GM18520 (cell line): ENCODE measurements around the gene CYP2S1.
"Not testable (repeated sequence)": the region's sequence is repeated elsewhere in the genome, so short reads cannot be mapped to it uniquely, and the experiment has no call there.

Experiments used
- ATAC-seq: cut with Tn5 transposase; IDR thresholded peaks from one replicate; pipeline ENCODE4 v1.9.1; 2021; ENCODE audit not compliant: unreplicated experiment

The CYP2S1 gene

DNA sequence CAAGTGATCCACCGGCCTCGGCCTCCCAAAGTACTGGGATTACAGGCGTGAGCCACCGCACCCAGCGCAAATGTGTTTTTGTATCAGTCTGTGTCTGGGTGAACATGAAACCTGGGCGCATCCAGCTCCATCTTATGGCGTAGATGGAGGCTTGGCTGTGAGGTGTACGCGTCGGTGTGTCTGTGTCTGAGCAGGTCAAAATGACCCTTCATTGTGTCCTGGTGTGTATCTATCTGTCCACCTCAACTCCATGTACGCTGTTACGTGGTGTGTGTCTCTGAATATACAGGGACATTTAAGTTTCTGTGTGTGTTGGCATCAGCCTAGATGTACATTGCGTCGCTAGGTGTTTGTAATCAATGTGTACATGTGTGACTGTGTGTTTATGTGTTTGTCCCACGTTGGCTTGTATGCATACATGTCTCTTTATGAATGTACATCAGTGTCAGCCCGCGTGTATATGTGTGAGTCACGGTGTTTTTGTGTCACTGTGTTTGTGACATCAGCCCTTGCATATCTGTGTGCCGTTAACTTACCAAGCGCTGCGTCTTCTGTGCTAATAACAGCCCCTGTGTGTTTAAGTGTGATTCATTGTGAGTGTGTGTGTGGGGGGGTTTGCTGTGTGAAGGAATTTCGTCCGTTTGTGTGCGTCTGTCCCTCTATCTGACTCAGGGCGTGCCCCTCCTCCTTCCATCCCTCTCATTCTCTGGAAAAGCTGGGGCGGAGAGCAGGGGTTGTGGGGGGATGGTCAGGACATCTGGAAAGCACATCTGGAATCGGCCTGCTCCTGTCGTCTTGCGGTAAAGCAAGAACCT lies 32.4 kb downstream of the CYP2S1 start:
- no peak for ATAC-seq

DNA sequence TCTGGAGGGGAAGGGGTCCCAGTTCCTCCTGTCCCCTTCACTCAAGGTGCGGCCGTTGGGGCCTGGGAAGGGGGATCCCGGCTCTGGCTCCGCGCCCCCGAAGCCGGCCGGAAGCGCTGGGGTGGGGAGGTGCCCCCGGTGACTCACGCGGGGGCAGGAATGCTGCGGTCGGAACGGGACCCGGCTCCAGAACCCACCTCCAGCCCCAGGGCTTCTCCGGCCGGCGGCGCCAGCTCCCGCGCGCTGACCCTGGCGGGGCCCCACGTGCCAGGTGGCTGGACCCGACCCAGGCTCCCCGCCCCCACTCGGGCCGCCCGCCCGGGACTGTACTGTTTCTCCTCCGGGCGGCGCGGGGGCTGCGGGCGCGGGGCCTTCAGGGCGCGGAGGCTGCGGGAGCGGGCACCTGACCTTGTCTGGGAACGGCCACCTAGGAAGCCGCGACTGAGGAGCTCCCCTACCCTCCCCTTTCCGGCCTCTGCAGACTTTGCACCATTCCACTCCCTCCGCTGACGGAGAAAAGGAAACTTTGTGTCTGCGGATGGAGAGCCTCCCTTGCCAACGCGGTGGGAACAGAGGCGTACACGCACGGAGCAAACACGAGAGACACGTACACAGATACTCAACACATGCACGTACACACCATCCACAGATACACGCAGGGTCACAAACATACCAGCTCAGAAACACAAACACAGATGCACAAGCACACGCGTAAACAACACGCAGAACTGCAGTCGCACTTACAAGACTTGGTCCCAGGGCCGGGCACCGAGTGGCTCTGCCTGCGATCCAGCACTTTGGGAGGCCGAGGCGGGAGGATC lies 33.2 kb downstream of the CYP2S1 start:
- ATAC-seq: no peak

GRCh38 chr19:41226874-41227390 lies 33.9 kb downstream of the CYP2S1 start:
- ATAC-seq: no peak

GRCh38 chr19:41228486-41228885 lies 35.5 kb downstream of the CYP2S1 start:
- no peak for ATAC-seq

DNA sequence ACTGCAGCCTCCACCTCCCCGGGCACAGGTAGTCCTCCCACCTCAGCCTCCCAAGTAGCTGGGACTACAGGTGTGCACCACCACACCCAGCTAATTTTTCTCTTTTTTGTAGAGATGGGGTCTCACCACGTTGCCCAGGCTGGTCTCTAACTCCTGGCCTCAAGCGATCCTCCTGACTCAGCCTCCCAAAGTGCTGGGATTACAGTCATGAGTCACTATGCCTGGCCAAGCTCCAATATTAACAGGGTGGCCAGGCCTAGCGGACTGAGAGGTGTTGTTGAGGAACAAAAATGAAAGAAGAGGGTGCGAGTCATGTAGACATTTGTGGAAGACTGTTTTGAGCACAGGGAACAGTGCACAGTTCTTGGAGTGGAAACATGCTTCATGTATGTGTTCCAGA lies 36.3 kb downstream of the CYP2S1 start:
- not testable (repeated sequence) for ATAC-seq

DNA sequence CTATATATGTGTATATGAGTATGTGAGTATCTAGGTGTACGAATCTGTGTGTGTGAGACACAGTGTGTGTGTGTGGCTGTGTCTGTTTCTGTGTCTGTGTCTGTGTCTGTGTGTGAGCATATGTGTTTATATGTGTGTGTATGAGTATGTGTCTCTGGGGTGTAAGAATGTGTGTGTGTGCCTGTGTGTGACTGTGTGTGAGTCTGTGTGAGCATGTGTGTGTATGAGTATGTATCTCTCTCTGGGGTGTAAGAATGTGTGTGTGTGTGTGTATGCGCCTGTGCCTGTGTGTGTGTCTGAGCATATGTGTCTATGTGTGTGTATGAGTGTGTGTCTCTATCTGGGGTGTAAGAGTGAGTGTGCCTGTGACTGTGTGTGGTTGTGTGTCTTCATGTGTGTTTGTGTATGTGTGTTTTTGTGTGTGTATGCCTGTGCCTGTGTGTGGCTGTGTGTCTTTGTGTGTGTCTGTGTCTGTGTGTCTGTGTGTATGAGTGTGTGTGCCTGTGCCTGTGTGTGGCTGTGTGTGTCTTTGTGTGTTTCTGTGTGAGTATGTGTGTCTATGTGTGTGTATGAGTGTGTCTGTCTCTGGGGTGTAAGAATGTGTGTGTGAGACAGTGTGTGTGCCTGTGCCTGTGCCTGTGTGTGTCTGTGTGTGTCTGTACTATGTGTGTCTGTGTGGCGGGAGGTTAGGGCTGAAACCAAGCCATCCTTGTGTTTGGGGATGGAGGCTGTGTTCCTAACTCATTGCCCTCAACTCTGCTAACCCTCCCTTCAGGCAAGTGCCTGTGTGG lies 37.2 kb downstream of the CYP2S1 start:
- ATAC-seq: no peak

- no peak for ATAC-seq
Observed at GRCh38 chr19:41232686-41233085, 39.7 kb downstream of the CYP2S1 start.

DNA sequence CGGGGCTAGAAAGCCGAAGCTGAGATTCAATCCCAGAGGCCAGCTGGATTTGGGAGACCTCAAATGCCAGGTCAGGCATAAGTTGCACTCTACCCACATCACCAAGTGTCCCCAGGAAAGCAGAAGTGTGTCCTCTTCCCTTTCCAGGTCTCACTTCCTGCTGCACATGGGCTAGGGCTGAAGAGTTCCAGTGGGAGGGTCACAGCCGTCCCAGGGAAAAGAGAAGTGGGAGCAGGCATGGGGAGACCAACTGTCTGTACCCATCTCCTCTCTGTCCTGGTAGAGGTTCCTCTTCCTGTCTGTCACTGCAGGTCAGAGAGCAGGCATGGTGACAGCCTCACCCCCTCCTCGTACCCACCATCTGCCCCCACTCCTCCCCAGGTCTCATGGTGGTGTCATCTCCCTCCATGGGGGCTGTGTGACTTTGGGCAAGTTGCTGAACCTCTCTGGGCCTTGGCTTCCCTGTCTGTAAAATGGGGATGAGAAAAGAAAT lies 40.8 kb downstream of the CYP2S1 start:
- no peak for ATAC-seq

DNA sequence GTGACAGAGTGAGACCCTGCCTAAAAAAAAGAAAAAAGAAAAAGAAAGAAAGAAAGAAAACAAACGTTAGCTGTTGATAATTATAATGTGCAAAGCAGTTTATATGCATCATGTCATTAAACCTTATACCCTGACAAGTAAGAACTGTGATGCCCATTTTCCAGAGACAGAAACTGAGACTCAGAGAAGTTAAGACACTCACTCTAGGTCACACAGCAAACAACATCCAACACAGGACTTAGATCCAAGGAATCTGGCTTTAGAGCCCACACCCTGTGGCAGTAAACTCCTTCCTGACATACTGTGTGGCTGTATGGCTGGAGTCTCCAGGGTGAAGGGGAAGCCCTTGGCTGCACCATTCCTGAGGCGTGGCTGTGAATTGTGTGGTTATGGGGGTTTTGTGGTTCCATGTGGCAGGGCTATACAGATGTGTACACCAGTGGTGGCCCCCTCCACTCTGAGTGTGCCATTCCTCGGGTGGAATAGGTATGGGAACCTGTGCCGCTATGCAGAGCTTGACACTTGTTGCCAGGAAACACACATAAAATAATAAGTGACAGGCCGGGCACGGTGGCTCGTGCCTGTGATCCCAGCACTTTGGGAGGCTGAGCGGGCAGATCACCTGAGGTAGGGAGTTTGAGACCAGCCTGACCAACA lies 41.6 kb downstream of the CYP2S1 start:
- no peak for ATAC-seq

DNA sequence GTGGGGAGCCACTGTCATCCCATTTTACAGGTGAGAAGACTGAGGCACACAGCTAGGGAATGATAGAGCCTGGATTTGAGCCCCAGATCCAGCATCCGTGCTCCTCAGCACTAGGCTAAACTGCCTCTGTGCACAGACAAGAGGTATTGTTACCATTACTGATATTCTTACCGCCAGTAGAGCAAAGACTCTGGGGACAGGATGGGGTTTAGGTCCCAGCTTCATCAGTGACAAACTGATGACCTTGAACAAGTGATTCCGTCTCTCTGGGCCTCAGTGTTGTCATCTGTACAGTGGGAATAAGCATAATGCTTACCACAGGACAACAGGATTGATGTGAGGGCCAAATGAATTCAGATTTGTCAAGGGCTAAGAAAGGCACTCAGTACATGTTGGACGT lies 42.5 kb downstream of the CYP2S1 start:
- ATAC-seq: no peak

DNA sequence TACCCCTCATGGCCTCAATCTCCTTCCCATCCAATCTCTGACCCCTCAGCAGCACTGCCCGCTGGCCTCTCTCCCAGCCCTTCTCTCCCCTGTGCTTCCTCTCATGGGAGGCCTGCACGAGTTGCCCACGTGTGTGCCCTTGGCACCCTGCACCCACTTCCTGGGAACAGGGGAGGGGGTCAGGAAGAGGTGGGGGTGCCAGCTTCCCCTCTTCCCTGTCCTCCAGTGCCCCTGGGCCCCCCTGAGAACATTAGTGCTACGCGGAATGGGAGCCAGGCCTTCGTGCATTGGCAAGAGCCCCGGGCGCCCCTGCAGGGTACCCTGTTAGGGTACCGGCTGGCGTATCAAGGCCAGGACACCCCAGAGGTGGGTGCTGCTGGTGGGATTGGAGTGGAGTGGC lies 45.2 kb downstream of the CYP2S1 start:
- ATAC-seq: no peak

DNA sequence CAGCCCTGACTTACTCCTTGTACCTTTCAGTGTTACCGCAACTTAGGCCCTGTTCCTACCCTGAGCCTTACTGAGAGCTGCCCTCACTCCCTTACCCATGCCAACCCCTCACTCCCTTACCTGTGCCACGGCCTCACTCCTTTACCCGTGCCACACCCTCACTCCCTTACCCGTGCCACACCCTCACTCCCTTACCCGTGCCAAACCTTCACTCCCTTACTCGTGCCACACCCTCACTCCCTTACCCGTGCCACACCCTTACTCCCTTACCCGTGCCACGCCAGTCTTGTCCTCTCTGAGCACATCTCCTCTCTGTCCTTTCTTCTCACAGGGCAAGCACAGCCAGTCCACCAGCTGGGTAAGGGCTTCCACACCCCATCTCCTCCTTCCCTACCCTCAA lies 46.3 kb downstream of the CYP2S1 start:
- no peak for ATAC-seq

DNA sequence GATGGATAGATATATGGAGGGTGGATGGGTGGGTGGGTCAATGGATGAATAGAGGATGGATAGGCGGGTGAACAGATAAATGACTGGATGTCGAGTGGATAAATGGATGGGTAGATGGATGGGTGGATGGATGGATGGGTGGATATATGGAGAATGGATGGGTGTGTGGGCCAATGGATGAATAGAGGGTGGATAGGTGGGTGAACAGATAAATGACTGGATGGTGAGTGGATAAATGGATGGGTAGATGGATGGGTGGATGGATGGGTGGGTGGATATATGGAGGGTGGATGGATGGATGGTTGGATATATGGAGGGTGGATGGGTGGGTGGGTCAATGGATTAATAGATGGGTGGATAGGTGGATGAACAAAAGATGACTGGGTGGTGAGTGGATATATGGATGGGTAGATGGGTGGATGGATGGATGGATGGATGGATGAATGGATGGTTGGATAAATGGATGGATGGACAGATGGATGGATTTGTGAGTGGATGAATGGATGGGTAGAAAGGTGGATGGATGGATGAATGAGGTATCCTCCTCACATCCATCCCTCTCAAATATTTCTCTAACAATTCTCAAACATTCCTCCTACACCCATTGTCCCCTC lies 47.0 kb downstream of the CYP2S1 start:
- no peak for ATAC-seq

DNA sequence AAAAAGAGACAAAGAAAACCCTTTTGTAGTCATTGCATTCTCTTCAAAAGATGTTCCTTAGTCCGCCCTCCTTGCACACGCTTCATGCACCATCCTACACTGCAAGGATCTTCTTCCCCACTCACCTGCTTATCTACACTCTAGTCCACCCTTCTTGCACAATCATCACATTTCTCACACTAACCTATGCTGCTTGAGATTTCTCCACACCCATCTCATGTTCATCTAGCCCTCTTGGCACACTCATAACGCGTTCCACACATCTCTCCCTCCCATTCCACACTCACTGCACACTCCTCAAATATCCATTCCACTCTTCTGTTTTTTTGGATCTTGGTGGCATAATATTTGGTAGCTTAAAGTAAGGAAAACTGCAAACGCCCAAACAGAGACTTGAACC lies 48.8 kb downstream of the CYP2S1 start:
- no peak for ATAC-seq

DNA sequence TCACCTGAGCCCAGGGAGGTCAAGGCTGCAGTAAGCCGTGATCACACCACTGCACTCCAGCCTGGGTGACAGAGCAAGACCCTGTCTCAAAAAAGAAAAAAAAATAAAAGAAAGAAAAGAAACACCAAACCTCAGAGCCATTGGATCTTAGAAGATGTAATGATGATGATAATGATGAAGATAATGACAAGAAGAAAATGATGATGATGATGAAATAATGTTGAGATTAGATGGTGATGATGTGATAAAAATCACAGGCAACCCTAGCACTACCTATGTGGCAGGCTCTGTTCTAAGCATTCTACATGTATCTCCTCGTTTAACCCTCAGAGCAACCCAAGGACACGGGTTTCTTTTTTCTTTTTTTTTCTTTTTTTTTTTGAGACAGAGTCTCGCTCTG lies 51.1 kb downstream of the CYP2S1 start:
- ATAC-seq: no peak

GRCh38 chr19:41245843-41246242 lies 52.8 kb downstream of the CYP2S1 start:
- ATAC-seq: no peak

- no peak for ATAC-seq
Observed at GRCh38 chr19:41248895-41249294, 55.9 kb downstream of the CYP2S1 start.

GRCh38 chr19:41249707-41250423 lies 56.8 kb downstream of the CYP2S1 start:
- ATAC-seq: no peak

GRCh38 chr19:41253660-41254059 lies 60.6 kb downstream of the CYP2S1 start:
- no peak for ATAC-seq

- no peak for ATAC-seq
Observed at GRCh38 chr19:41255171-41255570, 62.2 kb downstream of the CYP2S1 start.
